HG03103 (cell line): ENCODE results near the gene BRPF3.

Source experiments
- ATAC-seq: cut with Tn5 transposase; IDR thresholded peaks from one replicate; pipeline ENCODE4 v1.9.1; 2021; ENCODE audit warnings: low read depth; ENCODE audit not compliant: unreplicated experiment

Gene BRPF3

DNA sequence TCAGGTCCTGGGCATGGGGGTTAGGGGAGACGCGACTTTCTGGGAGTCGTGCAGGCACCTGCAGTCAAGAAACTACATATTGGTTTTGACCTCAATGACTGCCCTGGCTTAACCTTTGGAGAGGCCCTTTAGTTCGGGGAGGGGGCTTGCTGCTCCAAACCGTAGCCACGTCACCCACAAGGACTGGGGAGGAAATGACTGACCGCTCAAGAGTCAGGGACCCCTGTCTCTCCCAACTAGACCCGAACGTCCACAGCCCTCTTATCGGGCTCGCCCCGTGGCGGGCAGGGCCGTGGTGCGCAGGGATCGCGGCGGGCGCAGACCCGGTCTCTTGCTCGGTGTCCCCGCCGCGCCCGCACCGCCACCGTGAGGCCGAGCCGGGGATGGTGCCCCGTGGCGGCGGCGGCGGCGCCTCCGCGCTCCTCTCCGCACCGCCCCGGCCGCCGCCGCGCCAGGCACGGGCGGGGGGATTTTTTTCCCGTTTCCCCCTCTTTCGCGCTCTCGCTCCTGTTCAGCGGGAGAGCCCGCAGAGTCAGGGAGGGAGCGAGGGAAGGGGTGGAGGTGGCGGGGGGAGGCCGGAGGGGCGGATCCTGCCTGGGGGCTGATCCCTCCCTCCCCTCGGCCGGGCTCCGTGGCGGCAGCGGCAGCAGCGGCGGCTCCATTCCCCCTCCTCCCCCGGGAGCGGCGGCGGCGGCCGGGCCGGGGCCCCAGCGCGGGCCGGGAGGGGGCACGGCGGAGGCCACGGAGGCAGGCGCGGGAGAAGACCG, at the start of gene BRPF3:
Gene BRPF3 (plus strand): TSS at position 632 of the 767 bp plus-strand sequence. CDS start 3,579 bp downstream, outside the sequence.
- peak; percentile 44 for ATAC-seq

DNA sequence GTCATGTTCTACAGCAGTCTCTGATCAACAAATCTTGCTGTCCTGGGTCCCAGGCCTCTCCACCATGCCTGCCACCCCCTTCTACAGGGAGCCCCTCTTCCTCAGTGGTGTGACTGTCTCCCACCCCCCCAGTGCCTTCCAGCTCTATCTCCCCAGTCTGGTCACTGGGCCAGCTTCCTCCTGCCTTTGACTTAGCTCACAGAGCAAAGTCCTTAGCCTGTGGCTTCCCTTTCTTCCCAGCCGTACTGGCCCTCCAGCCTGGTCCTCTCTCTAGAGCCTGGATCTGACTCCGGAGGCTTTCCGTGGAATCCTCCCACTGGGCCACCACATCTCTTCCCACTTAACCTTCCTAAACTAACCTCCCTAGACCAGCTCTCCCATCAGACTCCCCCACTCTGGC, 49.2 kb upstream of the BRPF3 start:
- ATAC-seq: no peak

DNA sequence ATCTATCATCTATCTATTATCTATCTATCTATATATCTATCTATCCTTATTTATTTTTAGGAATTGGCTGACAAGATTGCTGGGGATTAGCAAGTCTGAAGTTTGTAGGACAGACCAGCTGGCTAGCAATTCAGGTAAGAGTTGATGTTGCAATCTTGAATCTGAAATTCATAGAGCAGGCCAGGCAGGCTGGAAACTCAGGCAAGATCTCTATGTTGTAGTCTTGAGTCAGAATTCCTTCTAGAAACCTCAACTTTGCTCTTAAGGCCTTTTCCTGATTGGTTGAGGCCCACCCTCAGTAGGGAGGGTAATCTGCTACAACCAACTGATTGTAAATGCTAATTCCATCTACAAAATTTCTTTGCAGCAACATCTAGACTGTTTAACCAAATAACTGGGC, 47.1 kb upstream of the BRPF3 start:
- ATAC-seq: no peak

DNA sequence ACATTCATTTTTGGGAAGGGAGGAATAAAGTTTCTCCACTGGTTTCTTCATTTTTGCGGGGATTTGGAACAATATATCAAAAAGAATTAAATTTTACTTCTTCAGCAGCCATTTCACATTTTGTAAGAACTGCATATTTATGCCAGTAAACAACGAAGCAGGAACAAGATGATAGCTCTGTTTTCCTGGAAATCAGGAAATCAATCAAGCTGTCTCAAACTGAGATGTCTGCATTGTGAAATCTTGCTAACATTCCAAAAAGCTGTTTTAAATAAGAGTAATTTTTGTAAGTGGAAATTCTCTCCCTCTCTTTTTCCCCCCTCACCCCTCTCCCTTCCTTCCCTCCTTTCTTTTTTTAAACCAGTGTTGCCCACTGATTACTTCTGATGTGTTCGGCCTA, 46.3 kb upstream of the BRPF3 start:
- no peak for ATAC-seq

DNA sequence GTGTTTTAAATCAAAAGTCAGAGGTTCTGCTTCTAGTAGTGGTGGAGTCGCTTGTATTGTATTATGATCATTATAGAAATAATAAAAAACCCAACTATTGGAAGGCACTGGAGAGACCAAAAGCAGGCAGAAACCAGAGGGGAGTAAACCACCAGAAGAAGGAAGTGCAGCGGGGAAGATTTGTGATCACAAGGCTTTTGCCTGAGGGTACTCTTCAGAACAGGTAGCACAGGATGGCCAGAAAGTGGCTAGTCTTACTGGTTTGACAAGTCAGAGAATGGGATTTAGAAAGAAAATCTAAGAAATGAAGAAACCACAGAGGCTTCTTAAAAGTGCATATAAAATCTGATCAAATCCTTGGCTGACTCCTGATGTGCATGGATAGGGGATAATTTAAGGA, 42.3 kb upstream of the BRPF3 start:
- ATAC-seq: no peak

DNA sequence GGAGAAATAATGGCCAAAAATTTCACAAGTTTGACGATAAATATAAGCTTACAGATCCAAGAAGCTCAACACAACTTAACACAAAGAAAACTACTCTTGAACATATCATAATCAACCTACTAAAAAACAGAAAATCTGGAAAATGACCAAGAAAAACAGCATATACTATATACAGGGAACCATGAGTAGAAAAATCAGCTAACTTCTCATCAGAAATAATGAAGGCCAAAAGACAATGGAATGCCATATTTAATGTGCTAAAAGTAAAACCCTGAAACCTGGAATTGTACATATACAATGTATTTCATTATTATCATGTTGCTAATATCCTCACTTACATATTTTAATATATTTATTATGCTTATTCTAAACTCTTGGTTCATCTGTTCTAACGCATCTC, 40.9 kb upstream of the BRPF3 start:
- no peak for ATAC-seq

DNA sequence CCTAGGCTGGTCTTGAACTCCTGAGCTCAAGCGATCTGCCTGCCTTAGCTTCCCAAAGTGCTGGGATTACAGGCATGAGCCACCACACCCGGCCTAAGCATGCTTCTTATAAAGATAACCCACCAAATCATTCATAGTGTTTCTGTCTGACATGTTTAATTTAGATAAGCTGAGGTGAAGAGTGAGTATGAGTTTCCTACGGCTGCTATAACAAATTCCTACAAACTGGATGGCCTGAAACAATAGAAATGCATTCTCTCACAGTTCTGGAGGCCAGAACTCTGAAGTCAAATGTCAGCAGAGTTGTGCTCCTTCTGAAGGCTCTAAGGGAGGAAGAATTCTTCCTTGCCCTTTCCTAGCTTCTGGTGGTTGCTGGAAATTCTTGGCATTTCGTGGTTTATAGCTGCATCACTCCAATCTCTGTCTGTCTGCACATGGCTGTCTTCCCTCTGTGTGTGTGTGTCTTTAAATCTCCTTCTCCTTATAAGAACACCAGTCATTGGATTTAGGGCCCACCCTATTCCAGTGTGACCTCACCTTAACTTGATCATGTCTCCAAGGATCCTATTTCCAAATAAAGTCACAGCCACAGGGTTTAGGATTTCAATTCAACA, 36.3 kb upstream of the BRPF3 start:
- no peak for ATAC-seq

DNA sequence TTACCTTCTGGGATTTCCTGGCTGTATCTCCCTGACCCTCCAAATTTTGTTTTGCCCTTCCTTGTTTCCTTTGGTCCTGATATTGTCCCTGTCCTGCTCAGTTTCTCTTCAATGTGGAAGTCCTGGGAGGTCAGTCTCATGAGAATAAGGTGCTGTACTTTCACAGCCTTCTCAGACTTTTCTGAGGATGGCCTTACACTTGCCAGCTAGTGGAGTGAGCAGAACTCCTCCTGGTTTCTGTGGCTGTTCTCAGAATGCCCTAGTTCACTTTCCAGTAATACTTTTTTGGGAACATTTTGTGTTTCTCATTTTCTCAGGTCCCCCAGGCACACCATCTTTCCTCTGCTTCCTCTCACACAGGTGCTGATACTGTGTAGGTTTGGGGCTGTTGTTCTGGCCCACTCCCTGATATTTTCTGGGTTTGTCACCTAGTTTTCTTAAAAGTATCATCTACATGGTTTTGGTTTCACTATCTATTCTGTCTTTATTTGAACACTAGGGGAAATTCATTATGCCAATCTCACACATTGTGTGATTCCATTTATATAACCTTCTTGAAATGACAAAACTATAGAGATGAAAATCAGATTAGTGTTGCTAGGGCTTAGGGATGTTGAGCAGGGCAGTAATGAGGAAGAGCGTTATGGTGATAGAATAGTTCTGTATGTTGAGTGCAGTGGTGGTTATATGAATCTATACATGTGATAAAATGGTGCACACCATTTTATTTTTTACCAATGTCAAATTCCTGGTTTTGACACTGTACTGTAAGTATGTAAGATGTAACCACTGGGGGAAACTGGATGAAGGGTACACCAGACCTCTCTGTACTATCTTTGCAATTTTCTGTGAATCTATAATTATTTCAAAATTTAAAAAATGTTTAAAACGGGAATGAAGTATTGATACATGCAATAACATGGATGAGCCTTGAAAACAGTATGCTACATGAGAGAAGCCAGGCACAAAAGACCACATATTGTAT, 27.2 kb upstream of the BRPF3 start:
- no peak for ATAC-seq

DNA sequence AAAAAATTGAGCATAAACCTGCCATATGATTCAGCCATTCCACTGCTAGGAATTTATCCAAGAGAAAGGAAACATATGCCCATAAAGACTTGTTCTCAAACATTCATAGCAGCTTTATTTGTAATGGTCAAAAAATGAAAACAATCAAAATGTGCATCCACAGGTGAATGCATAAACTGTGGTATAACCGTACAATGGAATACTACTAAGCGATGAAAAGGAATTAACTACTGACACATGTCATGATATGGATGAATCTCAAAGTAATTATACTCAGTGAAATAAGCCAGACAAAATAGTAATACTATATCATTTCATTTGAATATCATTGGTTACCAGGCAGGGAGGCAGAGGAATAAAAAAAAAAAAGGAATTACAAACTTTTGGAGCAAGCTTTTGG, 25.8 kb upstream of the BRPF3 start:
- ATAC-seq: no peak

DNA sequence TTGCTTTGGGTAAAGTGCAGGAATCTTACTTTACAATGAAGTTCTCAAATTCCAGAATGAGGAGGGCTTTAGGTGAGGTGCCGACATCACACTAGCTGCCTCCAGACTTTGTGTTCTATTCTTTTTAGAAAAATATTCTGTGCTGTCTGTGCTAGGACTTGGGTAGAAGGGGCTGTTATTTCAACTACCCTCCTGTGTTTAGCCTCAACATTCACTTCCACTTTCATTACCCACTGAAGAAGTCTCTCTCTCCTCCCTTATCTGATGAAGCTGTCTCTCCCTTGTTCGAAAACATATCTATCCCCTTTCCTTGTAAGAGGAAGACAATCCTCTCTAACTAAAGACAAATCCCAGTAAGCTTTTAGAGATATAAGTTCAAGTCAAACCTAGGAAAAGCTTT, 25.0 kb upstream of the BRPF3 start:
- no peak for ATAC-seq

DNA sequence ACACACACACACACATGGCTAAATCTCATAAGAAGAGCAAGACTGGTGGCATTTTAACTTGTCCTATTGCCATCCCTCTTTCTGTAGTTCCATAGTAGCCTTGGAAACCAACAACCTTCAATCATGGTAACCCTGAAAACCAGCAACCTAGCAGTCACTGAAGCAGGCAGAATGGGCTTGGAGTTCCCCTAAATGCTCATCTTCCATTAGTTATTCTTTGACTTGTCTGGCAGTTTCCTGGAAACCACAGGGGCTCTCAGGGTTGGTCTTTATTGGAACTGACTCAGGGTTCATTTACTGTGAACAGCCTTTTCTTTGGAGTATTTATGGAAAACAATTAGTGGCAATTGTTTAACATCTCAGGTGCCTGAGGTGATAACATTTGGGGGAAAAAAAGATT, 19.4 kb upstream of the BRPF3 start:
- no peak for ATAC-seq

DNA sequence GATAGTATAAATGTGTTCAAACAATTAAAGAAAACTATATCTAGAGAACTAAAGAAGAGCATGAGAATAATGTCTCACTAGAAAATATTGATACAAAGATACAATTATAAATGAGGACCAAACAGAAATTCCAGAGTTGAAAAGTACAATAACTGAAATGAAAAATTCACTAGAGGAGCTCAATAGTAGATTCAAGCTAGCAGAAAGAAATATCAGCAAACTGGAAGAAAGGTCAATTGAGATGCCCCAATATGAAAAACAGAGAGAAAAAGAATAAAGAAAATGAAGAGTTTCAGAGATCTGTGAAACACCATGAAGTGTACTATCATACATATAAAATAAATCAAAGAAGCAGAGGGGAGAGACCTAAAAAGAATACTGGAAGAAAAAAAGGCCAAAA, 18.0 kb upstream of the BRPF3 start:
- no peak for ATAC-seq

DNA sequence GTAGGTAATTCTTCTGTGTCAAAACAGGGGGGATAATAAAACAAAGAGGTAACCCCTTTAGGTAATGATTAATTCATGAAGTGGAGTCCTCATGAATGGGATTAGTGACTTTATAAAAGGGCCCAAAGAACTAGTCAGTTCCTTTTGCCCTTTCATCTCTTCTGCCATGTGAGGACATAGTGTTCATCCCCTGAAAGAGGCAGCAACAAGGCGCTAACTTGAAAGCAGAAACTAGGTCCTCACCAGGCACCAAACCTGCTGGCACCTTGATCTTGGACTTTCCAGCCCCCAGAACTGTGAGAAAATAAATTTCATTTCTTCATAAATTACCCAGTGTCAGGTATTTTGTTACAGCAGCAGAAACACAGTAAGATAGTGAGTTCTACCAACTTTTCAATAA, 16.4 kb upstream of the BRPF3 start:
- no peak for ATAC-seq

DNA sequence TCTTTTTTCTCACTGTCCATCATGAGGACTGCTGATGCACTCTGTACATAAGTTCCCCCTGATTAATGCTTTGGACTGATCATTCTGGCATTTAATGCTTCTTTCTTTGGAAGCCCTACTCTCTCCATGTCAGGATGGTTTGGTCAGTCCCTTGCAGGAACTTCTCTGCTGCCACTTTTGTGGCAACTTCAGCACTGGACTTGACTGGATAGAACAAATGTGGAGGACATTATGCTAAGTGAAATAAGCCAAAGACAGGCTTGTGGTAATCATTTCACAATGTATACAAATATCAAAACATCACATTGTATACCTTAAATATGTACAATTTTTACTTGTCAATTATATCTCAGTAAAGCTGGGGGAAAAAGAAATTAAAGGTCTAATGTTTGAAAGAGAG, 12.2 kb upstream of the BRPF3 start:
- ATAC-seq: no peak

DNA sequence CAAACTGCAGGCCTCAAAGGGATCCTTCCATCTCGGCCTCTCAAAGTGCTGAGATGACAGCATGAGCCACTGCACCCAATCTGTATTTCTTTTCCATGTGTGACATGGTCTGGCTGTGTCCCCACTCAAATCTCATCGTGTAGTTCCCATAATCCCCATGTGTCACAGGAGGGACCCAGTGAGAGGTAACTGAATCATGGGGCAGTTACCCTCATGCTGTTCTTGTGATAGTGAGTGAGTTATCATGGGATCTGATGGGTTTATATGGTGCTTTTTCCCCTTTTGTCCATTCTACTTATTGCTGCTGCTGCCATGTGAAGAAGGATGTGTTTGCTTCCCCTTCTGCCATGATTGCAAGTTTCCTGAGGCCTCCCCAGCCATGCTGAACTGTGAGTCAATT, 10.3 kb upstream of the BRPF3 start:
- ATAC-seq: no peak

DNA sequence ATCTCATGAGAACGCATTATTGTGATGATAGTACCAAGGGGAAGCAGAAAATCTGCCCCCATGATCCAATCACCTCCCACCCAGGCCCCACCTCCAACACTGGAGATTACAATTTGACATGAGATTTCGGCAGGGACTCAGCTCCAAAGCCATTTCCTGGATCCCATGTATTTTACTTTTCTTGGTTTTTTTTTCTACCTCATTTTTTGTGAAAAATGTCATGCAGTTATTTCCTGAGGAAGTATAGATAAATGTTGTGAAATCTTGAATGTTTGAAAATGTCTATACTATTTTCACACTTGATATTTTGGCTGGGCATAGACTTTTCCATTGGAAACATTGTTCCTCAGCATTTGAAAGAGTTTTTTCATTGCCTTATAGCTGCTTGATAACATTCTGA, 9.1 kb upstream of the BRPF3 start:
- no peak for ATAC-seq

DNA sequence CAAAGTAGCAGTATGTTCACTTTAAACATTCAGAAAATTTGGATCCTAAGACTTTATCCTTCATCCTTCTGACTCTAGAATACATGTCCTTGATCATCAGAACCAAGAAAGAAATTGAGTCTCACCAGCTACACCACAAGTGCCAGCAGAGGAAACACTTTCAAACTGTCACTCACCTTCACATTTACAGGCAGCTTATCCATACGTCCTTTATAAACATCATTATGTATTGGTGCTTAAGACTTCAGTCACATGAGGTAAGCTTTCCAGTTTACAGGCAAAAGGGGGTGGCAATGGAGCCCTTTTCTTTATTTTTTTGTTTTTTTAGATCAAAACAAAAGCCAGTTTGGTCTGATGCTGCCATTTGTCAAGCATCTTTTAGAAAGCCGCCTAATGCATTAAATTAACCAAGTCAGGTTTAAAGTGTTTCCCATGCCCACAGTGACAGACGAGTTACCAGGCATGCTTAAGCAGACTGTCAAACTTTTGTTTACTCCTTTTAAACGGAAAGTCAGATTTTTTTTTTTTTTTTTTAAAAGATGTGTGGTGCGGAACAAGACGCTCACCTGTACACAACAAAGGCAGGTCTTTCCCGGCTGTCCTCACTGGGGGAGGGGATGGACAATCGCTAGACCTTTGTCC, 952 bp upstream of the BRPF3 start:
- ATAC-seq: no peak

DNA sequence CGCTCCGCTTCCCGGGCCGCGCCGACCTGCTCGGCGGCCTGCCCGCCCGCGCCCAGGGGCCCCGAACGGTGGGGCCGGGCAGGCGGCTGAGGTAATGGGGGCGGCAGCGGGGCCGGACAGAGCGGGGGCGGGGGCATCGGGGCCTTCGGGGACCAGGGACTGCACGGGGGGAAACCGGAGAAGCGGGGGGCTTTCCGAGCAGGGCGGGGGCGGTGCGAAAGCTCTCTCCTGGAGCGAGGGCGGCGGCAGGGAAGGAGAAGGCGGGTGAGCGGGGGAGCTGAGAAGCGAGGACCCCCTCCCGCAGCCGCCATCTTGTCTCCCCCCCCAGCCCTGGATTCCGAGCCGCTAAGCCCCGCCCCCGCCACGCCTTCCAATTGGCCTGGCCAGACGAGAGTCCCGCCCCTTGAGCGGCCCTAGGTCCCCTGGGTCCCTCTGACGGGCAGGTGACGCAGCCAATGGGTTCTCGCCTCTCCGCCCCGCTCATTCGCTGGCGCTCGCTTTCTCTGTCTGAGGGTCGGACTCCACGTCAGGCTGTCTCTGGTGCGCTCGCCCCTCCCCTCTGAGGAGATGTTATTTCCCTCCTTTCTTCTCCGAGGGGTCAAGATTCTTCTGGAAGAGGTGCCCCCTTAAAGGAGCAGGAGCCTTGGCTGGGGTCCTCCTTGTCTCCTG, 470 bp downstream of the BRPF3 start:
- peak; percentile 87 for ATAC-seq

DNA sequence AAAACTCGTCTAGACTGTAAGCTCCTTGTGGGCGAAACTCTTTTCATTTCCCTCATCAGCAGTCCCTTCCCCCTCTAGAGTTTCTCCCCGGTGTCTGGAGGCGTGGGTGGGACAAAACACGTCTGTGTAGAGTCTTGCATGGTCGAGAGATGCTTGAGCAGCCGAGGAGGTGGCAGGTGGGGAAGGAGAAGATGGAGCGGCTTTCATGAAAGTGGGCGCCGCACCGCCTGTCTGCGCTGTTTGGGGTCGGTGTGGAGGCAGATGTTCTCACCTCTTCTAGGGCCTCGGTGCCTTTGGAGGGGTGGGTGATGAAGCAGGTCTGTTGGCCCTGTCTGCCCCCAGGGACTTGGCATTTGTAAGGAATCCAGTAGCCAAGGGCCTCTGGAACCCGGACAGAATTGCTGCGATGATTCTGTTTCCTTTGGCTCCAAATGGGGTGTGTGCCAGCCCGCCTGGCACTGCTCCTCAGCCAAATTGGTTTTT, 1.2 kb downstream of the BRPF3 start:
- ATAC-seq: no peak

DNA sequence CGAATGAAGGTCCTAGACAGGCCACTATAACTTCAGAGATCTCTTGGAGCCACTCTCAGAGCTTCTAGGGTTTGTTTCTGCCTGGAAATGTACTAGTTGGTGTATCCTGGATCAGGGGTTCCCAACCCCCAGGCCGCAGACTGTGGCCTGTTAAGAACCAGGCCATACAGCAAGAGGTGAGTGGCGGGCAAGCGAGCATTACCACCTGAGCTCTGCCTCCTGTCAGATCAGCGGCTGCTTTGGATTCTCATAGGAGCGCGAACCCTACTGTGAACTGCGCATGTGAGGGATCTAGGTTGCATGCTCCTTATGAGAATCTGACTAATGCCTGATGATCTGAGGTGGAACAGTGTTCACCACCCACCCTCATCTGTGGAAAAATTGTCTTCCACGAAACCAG, 2.4 kb downstream of the BRPF3 start:
- ATAC-seq: no peak
